Ascending aorta (tissue), 2 donors: ENCODE measurements around the gene ASNSD1. TPM values are rescaled to one million over a fixed set of nuclear protein-coding genes. Genes with fewer than 3 reads are reported as not detected.
"Not testable (repeated sequence)": the region's sequence is repeated elsewhere in the genome, so short reads cannot be mapped to it uniquely, and the experiment has no call there.

Experiments
- DNase-seq, 2 donors: peaks; one replicate each; pipeline ENCODE4 v3.0.0-alpha.2; 2019; ENCODE audit warnings: low spot score in 2 of 2
- H3K27ac ChIP-seq, 2 donors: fragments of 200-600 bp; sonication (generic); one replicate each; pipeline ENCODE4 v1.5.1; 2016 to 2017; ENCODE audit warnings: mild to moderate bottlenecking in 1 of 2
- H3K27me3 ChIP-seq: fragments of 200-600 bp; sonication (generic); one replicate; pipeline ENCODE4 v1.5.1; 2017
- H3K36me3 ChIP-seq, 2 donors: fragments of 200-600 bp; sonication (generic); one replicate each; pipeline ENCODE4 v1.5.1; 2016
- H3K4me1 ChIP-seq, 2 donors: fragments of 200-600 bp; sonication (generic); one replicate each; pipeline ENCODE4 v1.5.1; 2016 to 2017; ENCODE audit warnings: mild to moderate bottlenecking in 1 of 2
- H3K4me3 ChIP-seq, 2 donors: fragments of 200-600 bp; sonication (generic); one replicate each; pipeline ENCODE4 v1.5.1; 2016 to 2017; ENCODE audit warnings: mild to moderate bottlenecking in 1 of 2
- H3K9me3 ChIP-seq, 2 donors: fragments of 200-600 bp; sonication (generic); one replicate each; pipeline ENCODE4 v1.5.1; 2016
- CTCF ChIP-seq, 3 experiments: fragments of 200-600 bp in 2 of 3; fragments of 450-650 bp in 1 of 3; sonication (generic) in 2 of 3; IDR thresholded peaks; one replicate each; pipeline ENCODE4 v1.5.1; 2016 to 2019; ENCODE audit warnings: antibody characterized with exemption in 3 of 3, mild to moderate bottlenecking in 1 of 3, moderate library complexity in 1 of 3
- intact Hi-C: fragments of 100-400 bp; cut with DNase I; formaldehyde crosslinking; loops from one replicate; pipeline ENCODE4 v1.15.1; 2023
- total RNA-seq: library from RNA; depleted of rRNA; stranded (reverse); fragments of >200 nt; gene quantifications from one replicate; pipeline ENCODE4 v1.1.0, GENCODE V29; 2016

The ASNSD1 gene
- total RNA-seq, 1 donor from 2014 or later: 18.1 TPM

GRCh38 chr2:189696223-189696622 lies 35.0 kb downstream of the ASNSD1 start:
- intact Hi-C loops: no loop called here
- no peak for DNase-seq

DNA sequence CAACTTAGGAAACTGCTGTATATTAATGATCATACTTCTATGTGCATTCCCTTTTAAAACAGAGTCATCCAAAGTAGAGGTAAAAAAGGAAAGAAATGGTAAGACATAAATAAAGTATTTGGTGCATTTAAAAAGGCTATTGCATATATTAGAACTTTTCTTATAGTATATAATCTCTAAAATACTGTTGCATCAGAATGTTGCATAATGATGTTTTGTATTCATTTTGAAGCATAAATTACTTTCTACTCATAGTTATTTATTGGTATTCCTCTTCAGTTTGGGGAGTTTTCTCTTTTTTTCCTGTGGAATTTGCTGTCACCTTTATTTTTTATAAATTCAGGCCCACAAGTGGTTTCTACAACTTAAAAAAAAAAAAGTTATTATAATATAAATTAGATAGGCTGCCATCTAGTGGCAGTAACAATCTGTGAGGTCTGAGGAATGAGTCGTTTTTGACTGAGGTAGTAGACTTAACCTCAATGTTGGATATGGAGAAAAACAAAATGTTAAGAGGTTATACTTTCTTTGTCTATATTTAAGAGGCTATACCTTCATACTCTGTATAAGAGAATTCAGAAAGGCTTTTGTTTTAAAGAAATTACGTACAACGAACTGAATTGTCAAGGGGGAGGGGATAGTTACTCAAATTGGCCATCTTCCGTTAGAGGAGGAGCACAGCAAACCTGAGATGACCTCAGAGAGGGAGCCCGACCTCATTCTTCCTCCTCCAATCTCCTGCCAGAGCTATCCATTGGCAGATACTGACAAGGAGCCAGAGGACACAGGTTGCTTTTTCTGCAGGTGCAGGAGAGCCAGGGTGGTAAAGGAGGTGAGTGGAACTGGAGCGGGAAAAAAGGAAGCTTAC lies 37.0 kb downstream of the ASNSD1 start:
- H3K36me3 ChIP-seq: peaks cover 0 to 6% of the 10 kb centered on the region in 2 donors
- intact Hi-C loops: loop anchor here (1.0 kb wide), 1 partner anchor 37 kb away; the partner anchor contains the start of gene ASNSD1
- DNase-seq: peak in 1 of 2 donors; percentile 70
- no peaks in the 10 kb centered on the region for H3K9me3 ChIP-seq
- peak overlapping the region in 1 of 2 donors; percentile 17 for H3K4me3 ChIP-seq
- TF ChIP-seq CTCF (IDR thresholded peaks at IDR 0.05): peak; percentile 51 to 74 (median 61)
- no peaks in the 10 kb centered on the region for H3K27me3 ChIP-seq
- no peaks in the 10 kb centered on the region for H3K4me1 ChIP-seq
- H3K27ac ChIP-seq: no peak overlapping the region

More at GRCh38 chr2:189696223-189696622, 35.0 kb downstream of the ASNSD1 start:
- no peak for TF ChIP-seq CTCF (IDR thresholded peaks at IDR 0.05)
- no peak overlapping the region for H3K27ac ChIP-seq
- peaks cover 0 to 6% of the 10 kb centered on the region in 2 donors for H3K36me3 ChIP-seq
- no peaks in the 10 kb centered on the region for H3K27me3 ChIP-seq
- H3K9me3 ChIP-seq: no peaks in the 10 kb centered on the region
- no peaks in the 10 kb centered on the region for H3K4me1 ChIP-seq
- no peak overlapping the region for H3K4me3 ChIP-seq

GRCh38 chr2:189700681-189701080 lies 39.4 kb downstream of the ASNSD1 start:
- no peak overlapping the region for H3K27ac ChIP-seq
- TF ChIP-seq CTCF (IDR thresholded peaks at IDR 0.05): no peak
- H3K4me3 ChIP-seq: no peak overlapping the region
- H3K9me3 ChIP-seq: no peaks in the 10 kb centered on the region
- DNase-seq: no peak
- intact Hi-C loops: no loop called here
- peaks cover 0 to 10% of the 10 kb centered on the region in 2 donors for H3K36me3 ChIP-seq
- no peaks in the 10 kb centered on the region for H3K4me1 ChIP-seq
- H3K27me3 ChIP-seq: no peaks in the 10 kb centered on the region

- intact Hi-C loops: no loop called here
- Histone ChIP-seq H3K27me3 (no peaks in the 10 kb centered on the region), H3K9me3 (no peaks in the 10 kb centered on the region), H3K4me1 (no peaks in the 10 kb centered on the region), H3K4me3 (no peak overlapping the region), H3K27ac (no peak overlapping the region), H3K36me3 (peaks cover 0 to 5% of the 10 kb centered on the region in 2 donors)
- no peak for TF ChIP-seq CTCF (IDR thresholded peaks at IDR 0.05)
- no peak for DNase-seq
Observed at GRCh38 chr2:189702071-189702470, 40.8 kb downstream of the ASNSD1 start.

- no peaks in the 10 kb centered on the region for H3K27me3 ChIP-seq
- DNase-seq: no peak
- H3K27ac ChIP-seq: no peak overlapping the region
- H3K4me3 ChIP-seq: no peak overlapping the region
- no peaks in the 10 kb centered on the region for H3K4me1 ChIP-seq
- no peaks in the 10 kb centered on the region for H3K9me3 ChIP-seq
- intact Hi-C loops: no loop called here
- TF ChIP-seq CTCF (IDR thresholded peaks at IDR 0.05): no peak
- H3K36me3 ChIP-seq: peaks cover 4 to 15% of the 10 kb centered on the region in 2 donors
Observed at GRCh38 chr2:189709501-189710221, 48.4 kb downstream of the ASNSD1 start.

GRCh38 chr2:189717593-189717992 lies 56.3 kb downstream of the ASNSD1 start:
- intact Hi-C loops, DNase-seq, H3K9me3 ChIP-seq, H3K4me3 ChIP-seq, H3K27me3 ChIP-seq, H3K27ac ChIP-seq, H3K36me3 ChIP-seq, H3K4me1 ChIP-seq: not testable (repeated sequence)
